SK-N-MC (cell line): ENCODE data around the gene CIRBP.

Experiments
- EZH2 ChIP-seq: fragments of 200-600 bp; sonication (generic); IDR thresholded peaks from one replicate; pipeline ENCODE4 v1.6.1; 2017; ENCODE audit warnings: antibody characterized with exemption
- FOXP2 ChIP-seq: optimal IDR thresholded peaks from 2 replicates; pipeline ENCODE3; 2011; ENCODE audit warnings: mild to moderate bottlenecking, moderate library complexity; ENCODE audit not compliant: insufficient read depth; ENCODE audit errors: extremely low read length, control extremely low read depth
- POLR2AphosphoS5 ChIP-seq: IDR thresholded peaks from 2 replicates; pipeline ENCODE4 v1.6.1; 2012; ENCODE audit warnings: mild to moderate bottlenecking, low read depth, low read length, borderline replicate concordance

- TF ChIP-seq POLR2AphosphoS5 (no peak), EZH2 (no peak), FOXP2 (no peak)
Observed at GRCh38 chr19:1282588-1283206, 13.6 kb downstream of the CIRBP start.
